GM12878 (cell line): ENCODE results near the gene DNAH11. TPM values are rescaled to one million over a fixed set of nuclear protein-coding genes. Genes with fewer than 3 reads are reported as not detected.

ENCODE experiments used
- ATAC-seq: fragments of 200-7000 bp; cut with Tn5 transposase; 3 replicates; pipeline ENCODE4 v1.9.1; 2020; ENCODE audit warnings: mild to moderate bottlenecking, moderate library complexity
- BruUV-seq: library from RNA; stranded (reverse); fragments of 400-500 nt; replicated peaks from 2 replicates; lab custom pipeline; 2021; lab: Mats Ljungman, UMichigan
- CTCF ChIA-PET: fragments of 300-600 bp; sonication (Branson Sonifier 250); formaldehyde crosslinking; extraction: SDS; loops from one replicate; lab custom pipeline; 2021; ENCODE audit warnings: inconsistent platforms; lab: Yijun Ruan, JAX
- POLR2A ChIA-PET: fragments of 350-600 bp; formaldehyde crosslinking; extraction: SDS; loops from one replicate; lab custom pipeline; 2021; ENCODE audit warnings: inconsistent platforms; lab: Charles Lee
- RAD21 ChIA-PET: fragments of 300-600 bp; sonication (Branson Sonifier 250); formaldehyde crosslinking; loops from one replicate; lab custom pipeline; 2023; ENCODE audit warnings: antibody characterized with exemption; ENCODE audit not compliant: unreplicated experiment; lab: Charles Lee
- SMC1A ChIA-PET: fragments of 300-600 bp; sonication (Branson Sonifier 250); formaldehyde crosslinking; loops from one replicate; lab custom pipeline; 2023; ENCODE audit not compliant: unreplicated experiment, uncharacterized antibody; lab: Charles Lee
- DNase-seq: peaks from one replicate; pipeline ENCODE4 v3.0.0-alpha.2; 2011; ENCODE audit warnings: low read depth, low spot score
- FAIRE-seq: peaks from 3 replicates; lab custom pipeline; 2011; peaks lifted over from hg19 to GRCh38; lab: Jason Lieb, UNC
- H2AFZ ChIP-seq: 2 replicates; pipeline ENCODE4 v1.6.0; 2011; ENCODE audit warnings: low read depth, low read length, control low read depth; ENCODE audit not compliant: control insufficient read depth
- H3K27ac ChIP-seq: 2 replicates; pipeline ENCODE4 v1.5.1; 2011; ENCODE audit warnings: control low read depth; ENCODE audit not compliant: control insufficient read depth, insufficient read depth
- H3K27me3 ChIP-seq, 2 experiments: replicated peaks in 1 of 2; 2 replicates each; pipeline versions ENCODE4 v1.6.0 to v1.6.1; 2011; ENCODE audit warnings: low read length in 1 of 2; ENCODE audit not compliant: control insufficient read depth in 2 of 2, insufficient read depth in 2 of 2
- H3K36me3 ChIP-seq, 2 experiments: 2 replicates each; pipeline ENCODE4 v1.5.1; 2011; ENCODE audit warnings: low read length in 1 of 2; ENCODE audit not compliant: control insufficient read depth in 2 of 2, insufficient read depth in 2 of 2
- H3K4me1 ChIP-seq: 2 replicates; pipeline ENCODE4 v1.6.1; 2011; ENCODE audit warnings: mild to moderate bottlenecking, low read length, moderate library complexity, mixed read lengths; ENCODE audit not compliant: control insufficient read depth, insufficient read depth
- H3K4me2 ChIP-seq: 2 replicates; pipeline ENCODE4 v1.6.0; 2011; ENCODE audit warnings: control low read depth; ENCODE audit not compliant: control insufficient read depth, insufficient read depth
- H3K4me3 ChIP-seq: fragments of 200-600 bp; sonication (generic); 2 replicates; pipeline ENCODE4 v1.5.1; 2016
- H3K79me2 ChIP-seq: 2 replicates; pipeline ENCODE4 v1.6.0; 2011; ENCODE audit warnings: low read length; ENCODE audit not compliant: control insufficient read depth, insufficient read depth
- H3K9ac ChIP-seq: 2 replicates; pipeline ENCODE4 v1.8.0; 2011; ENCODE audit warnings: low read length, control low read depth, mixed read lengths; ENCODE audit not compliant: control insufficient read depth, insufficient read depth
- H3K9me3 ChIP-seq: replicated peaks from 3 replicates; pipeline ENCODE4 v1.5.1; 2011; ENCODE audit warnings: mild to moderate bottlenecking, low read length; ENCODE audit not compliant: control insufficient read depth, insufficient read depth
- H4K20me1 ChIP-seq: 2 replicates; pipeline ENCODE4 v1.6.0; 2011; ENCODE audit not compliant: control insufficient read depth, insufficient read depth
- BRCA1 ChIP-seq: IDR thresholded peaks from 2 replicates; pipeline ENCODE4 v1.6.1; 2011; ENCODE audit warnings: low read depth, low read length, improper control_type of control experiment
- HCFC1 ChIP-seq: fragments of 150-350 bp; IDR thresholded peaks from 2 replicates; pipeline ENCODE4 v1.6.1; 2014; ENCODE audit warnings: low read length
- MEF2B ChIP-seq: fragments of 450-650 bp; IDR thresholded peaks from 2 replicates; pipeline ENCODE4 v1.6.1; 2018; ENCODE audit warnings: mild to moderate bottlenecking, moderate library complexity; ENCODE audit not compliant: partially characterized antibody, poor library complexity, severe bottlenecking
- SREBF1 ChIP-seq: IDR thresholded peaks from 2 replicates; pipeline ENCODE4 v1.6.1; 2012; ENCODE audit warnings: mild to moderate bottlenecking, low read length
- SUPT20H ChIP-seq: IDR thresholded peaks from 2 replicates; pipeline ENCODE4 v1.6.1; 2011; ENCODE audit warnings: low read depth, mild to moderate bottlenecking, low read length, moderate library complexity, borderline replicate concordance; ENCODE audit not compliant: control insufficient read depth
- TBL1XR1 ChIP-seq: IDR thresholded peaks from 2 replicates; pipeline ENCODE4 v1.6.1; 2012; ENCODE audit warnings: low read depth, low read length, improper control_type of control experiment
- ZNF207 ChIP-seq: fragments of 450-650 bp; IDR thresholded peaks from 2 replicates; pipeline ENCODE4 v1.6.1; 2014; ENCODE audit warnings: antibody characterized with exemption, mild to moderate bottlenecking, borderline replicate concordance
- WGBS: methylation state at CpG from one replicate; pipeline ENCODE4 v1.1.6; 2016; ENCODE audit warnings: low lambda C conversion rate; ENCODE audit not compliant: insufficient replicate concordance, insufficient coverage; ENCODE audit errors: missing lambda C conversion rate; 5-methylcytosine and 5-hydroxymethylcytosine counted together
- in situ Hi-C: fragments of 300-500 bp; cut with MboI; formaldehyde crosslinking; loops from 9 replicates; pipeline ENCODE4 v1.14.3; 2018; ENCODE audit warnings: mixed read lengths
- intact Hi-C: fragments of 100-400 bp; cut with micrococcal nuclease; formaldehyde crosslinking; loops from one replicate; pipeline ENCODE4 v1.14.2; 2022; ENCODE audit not compliant: unreplicated experiment
- polyA plus RNA-seq, 11 experiments: library from polyadenylated mRNA; depleted of rRNA in 4 of 11; unstranded in 6 of 11; stranded (reverse) in 5 of 11; fragments of >200 nt; fragmentation: Nextera tagmentation in 4 of 11; fragmentation: Illumina TruSeq in 1 of 11; extraction: Ambion mirVana in 4 of 11; extraction: Trizol in 1 of 11; gene quantifications; 1 replicate in 1 of 11; 2 replicates in 10 of 11; pipeline versions ENCODE4 v1.2.1 to v1.2.3, GENCODE V29; 2011 to 2016; ENCODE audit warnings: inconsistent platforms in 2 of 11, missing spikeins in 2 of 11, low read depth in 1 of 11
- total RNA-seq, 4 experiments: library from RNA; depleted of rRNA in 3 of 4; stranded (reverse); fragments of >200 nt in 3 of 4; fragmentation: Illumina TruSeq in 1 of 4; extraction: Trizol in 1 of 4; gene quantifications; 2 replicates each; pipeline versions ENCODE4 v1.2.1 to v1.2.3, GENCODE V29; 2013 to 2021
- TF ChIP-seq, protein P1 (sequence below): IDR thresholded peaks from 2 replicates; pipeline ENCODE4 v1.6.1; 2012; ENCODE audit warnings: improper control_type of control experiment, low read depth, low read length; ENCODE audit not compliant: insufficient replicate concordance
- TF ChIP-seq, protein P2 (sequence below): fragments of 450-650 bp; formaldehyde crosslinking; IDR thresholded peaks from 2 replicates; pipeline ENCODE4 v1.4.0; 2020; ENCODE audit warnings: mild to moderate bottlenecking, moderate library complexity

DNAH11 gene
- total and polyA plus RNA-seq, 10 of the 15 experiments (the other 5 are each of a cell fraction or from before 2014, with no cell fraction given), result 0.03 to 0.56 (median 0.10) TPM

DNA sequence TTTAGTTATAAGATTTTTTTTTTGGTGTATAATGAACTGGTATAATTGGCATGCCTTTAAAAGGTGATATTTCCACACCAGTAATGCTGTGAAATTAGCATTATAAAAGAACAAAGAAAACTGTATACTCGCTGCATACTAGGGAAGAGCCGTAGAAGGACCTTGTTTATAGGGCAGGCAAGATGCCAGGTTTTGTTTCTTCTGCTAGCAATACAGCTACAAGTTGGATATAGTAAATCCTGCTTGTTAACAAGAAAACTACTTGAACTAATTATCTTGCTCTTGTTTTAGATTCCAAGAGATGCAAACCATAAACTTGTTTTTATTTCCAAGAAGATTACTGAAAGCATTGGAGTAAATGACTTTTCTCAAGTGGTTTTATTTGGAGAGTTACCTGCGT is 1.9 kb downstream of the DNAH11 start:
- no peak for FAIRE-seq
- H3K36me3 ChIP-seq, result no peaks in the 10 kb centered on the region
- no peak overlapping the region for H3K4me2 ChIP-seq
- H3K79me2 ChIP-seq, result no peaks in the 10 kb centered on the region
- H4K20me1 ChIP-seq, result no peaks in the 10 kb centered on the region
- H3K27ac ChIP-seq, result no peak overlapping the region
- H3K9me3 ChIP-seq, result no peaks in the 10 kb centered on the region; the same call in 2 of the 3 replicates
- RAD21 ChIA-PET, result no interaction called here
- H3K9ac ChIP-seq, result no peak overlapping the region
- CTCF ChIA-PET, result interaction anchor here (1.0 kb wide), 1 partner anchor 223 kb away, joined by 3 read pairs; no protein-coding TSS in a partner anchor
- intact Hi-C loops (no loop called here), in situ Hi-C loops (no loop called here)
- no peak overlapping the region for H2AFZ ChIP-seq
- no peaks in the 10 kb centered on the region for H3K4me1 ChIP-seq
- DNase-seq, result no peak
- POLR2A ChIA-PET, result no interaction called here
- no peak for ATAC-seq
- no peak for TF ChIP-seq SUPT20H
- TF ChIP-seq, protein P1, sequence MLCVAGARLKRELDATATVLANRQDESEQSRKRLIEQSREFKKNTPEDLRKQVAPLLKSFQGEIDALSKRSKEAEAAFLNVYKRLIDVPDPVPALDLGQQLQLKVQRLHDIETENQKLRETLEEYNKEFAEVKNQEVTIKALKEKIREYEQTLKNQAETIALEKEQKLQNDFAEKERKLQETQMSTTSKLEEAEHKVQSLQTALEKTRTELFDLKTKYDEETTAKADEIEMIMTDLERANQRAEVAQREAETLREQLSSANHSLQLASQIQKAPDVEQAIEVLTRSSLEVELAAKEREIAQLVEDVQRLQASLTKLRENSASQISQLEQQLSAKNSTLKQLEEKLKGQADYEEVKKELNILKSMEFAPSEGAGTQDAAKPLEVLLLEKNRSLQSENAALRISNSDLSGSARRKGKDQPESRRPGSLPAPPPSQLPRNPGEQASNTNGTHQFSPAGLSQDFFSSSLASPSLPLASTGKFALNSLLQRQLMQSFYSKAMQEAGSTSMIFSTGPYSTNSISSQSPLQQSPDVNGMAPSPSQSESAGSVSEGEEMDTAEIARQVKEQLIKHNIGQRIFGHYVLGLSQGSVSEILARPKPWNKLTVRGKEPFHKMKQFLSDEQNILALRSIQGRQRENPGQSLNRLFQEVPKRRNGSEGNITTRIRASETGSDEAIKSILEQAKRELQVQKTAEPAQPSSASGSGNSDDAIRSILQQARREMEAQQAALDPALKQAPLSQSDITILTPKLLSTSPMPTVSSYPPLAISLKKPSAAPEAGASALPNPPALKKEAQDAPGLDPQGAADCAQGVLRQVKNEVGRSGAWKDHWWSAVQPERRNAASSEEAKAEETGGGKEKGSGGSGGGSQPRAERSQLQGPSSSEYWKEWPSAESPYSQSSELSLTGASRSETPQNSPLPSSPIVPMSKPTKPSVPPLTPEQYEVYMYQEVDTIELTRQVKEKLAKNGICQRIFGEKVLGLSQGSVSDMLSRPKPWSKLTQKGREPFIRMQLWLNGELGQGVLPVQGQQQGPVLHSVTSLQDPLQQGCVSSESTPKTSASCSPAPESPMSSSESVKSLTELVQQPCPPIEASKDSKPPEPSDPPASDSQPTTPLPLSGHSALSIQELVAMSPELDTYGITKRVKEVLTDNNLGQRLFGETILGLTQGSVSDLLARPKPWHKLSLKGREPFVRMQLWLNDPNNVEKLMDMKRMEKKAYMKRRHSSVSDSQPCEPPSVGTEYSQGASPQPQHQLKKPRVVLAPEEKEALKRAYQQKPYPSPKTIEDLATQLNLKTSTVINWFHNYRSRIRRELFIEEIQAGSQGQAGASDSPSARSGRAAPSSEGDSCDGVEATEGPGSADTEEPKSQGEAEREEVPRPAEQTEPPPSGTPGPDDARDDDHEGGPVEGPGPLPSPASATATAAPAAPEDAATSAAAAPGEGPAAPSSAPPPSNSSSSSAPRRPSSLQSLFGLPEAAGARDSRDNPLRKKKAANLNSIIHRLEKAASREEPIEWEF, result no peak
- TF ChIP-seq ZNF207, result no peak
- no peak for TF ChIP-seq MEF2B
- TF ChIP-seq HCFC1, result no peak
- TF ChIP-seq BRCA1, result no peak
- TF ChIP-seq TBL1XR1, result no peak
- TF ChIP-seq, protein P2, sequence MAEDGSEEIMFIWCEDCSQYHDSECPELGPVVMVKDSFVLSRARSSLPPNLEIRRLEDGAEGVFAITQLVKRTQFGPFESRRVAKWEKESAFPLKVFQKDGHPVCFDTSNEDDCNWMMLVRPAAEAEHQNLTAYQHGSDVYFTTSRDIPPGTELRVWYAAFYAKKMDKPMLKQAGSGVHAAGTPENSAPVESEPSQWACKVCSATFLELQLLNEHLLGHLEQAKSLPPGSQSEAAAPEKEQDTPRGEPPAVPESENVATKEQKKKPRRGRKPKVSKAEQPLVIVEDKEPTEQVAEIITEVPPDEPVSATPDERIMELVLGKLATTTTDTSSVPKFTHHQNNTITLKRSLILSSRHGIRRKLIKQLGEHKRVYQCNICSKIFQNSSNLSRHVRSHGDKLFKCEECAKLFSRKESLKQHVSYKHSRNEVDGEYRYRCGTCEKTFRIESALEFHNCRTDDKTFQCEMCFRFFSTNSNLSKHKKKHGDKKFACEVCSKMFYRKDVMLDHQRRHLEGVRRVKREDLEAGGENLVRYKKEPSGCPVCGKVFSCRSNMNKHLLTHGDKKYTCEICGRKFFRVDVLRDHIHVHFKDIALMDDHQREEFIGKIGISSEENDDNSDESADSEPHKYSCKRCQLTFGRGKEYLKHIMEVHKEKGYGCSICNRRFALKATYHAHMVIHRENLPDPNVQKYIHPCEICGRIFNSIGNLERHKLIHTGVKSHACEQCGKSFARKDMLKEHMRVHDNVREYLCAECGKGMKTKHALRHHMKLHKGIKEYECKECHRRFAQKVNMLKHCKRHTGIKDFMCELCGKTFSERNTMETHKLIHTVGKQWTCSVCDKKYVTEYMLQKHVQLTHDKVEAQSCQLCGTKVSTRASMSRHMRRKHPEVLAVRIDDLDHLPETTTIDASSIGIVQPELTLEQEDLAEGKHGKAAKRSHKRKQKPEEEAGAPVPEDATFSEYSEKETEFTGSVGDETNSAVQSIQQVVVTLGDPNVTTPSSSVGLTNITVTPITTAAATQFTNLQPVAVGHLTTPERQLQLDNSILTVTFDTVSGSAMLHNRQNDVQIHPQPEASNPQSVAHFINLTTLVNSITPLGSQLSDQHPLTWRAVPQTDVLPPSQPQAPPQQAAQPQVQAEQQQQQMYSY, result no peak
- no peak for TF ChIP-seq SREBF1
- SMC1A ChIA-PET, result interaction anchor here (0.7 kb wide), 1 partner anchor 25 kb away, joined by 3 read pairs; no protein-coding TSS in a partner anchor
- WGBS, result 56% methylated on average over 3 of the region's 3 CpGs
- H3K27me3 ChIP-seq, result peaks cover 5 to 22% of the 10 kb centered on the region in 2 experiments
- no TSS peak for BruUV-seq
- H3K4me3 ChIP-seq, result no peak overlapping the region
